Activated CD4-positive, alpha-beta T cell treated with anti-CD3 and anti-CD28 coated beads for 36 hours (primary cell): Measurements from ENCODE around the gene CDH4. TPM values are rescaled to one million over a fixed set of nuclear protein-coding genes. Genes with fewer than 3 reads are reported as not detected.

Source experiments
- ATAC-seq: fragments of 200-7000 bp; cut with Tn5 transposase; one replicate; pipeline ENCODE4 v1.10.0; 2021; ENCODE audit warnings: mild to moderate bottlenecking, moderate library complexity
- CTCF ChIA-PET: fragments of 350-600 bp; sonication (Branson Sonifier 250); formaldehyde crosslinking; loops from one replicate; lab custom pipeline; 2021; ENCODE audit warnings: antibody characterized with exemption; lab: Charles Lee
- POLR2A ChIA-PET: fragments of 350-600 bp; sonication (Branson Sonifier 250); formaldehyde crosslinking; loops from one replicate; lab custom pipeline; 2021; ENCODE audit warnings: antibody characterized with exemption, inconsistent platforms; lab: Charles Lee
- DNase-seq: peaks from one replicate; pipeline ENCODE4 v3.0.0-alpha.2; 2020
- H3K27ac Mint-ChIP-seq: one replicate; pipeline ENCODE4 v1.8.0; 2021; ENCODE audit warnings: mixed read lengths
- H3K27me3 Mint-ChIP-seq: one replicate; pipeline ENCODE4 v1.8.0; 2021; ENCODE audit warnings: mixed read lengths
- H3K36me3 Mint-ChIP-seq: one replicate; pipeline ENCODE4 v1.8.0; 2021; ENCODE audit warnings: low read depth, mixed read lengths
- H3K4me1 Mint-ChIP-seq: one replicate; pipeline ENCODE4 v1.8.0; 2021; ENCODE audit warnings: mixed read lengths
- H3K4me3 Mint-ChIP-seq: one replicate; pipeline ENCODE4 v1.8.0; 2021; ENCODE audit warnings: mild to moderate bottlenecking, moderate library complexity, mixed read lengths
- H3K9me3 Mint-ChIP-seq: one replicate; pipeline ENCODE4 v1.8.0; 2021; ENCODE audit warnings: low read depth, mixed read lengths
- intact Hi-C, 2 experiments: fragments of 100-400 bp; cut with DNase I in 1 of 2; cut with micrococcal nuclease in 1 of 2; formaldehyde crosslinking; loops; one replicate each; pipeline versions ENCODE4 v1.14.2 to v1.15.1; 2022 to 2024; cut with DNase I, micrococcal nuclease
- total RNA-seq, 2 experiments: library from RNA; stranded (reverse); gene quantifications; one replicate each; pipeline ENCODE4 v1.2.3, GENCODE V29; 2021

Gene CDH4
- total RNA-seq, 2 experiments from 2014 or later, result not detected

DNA sequence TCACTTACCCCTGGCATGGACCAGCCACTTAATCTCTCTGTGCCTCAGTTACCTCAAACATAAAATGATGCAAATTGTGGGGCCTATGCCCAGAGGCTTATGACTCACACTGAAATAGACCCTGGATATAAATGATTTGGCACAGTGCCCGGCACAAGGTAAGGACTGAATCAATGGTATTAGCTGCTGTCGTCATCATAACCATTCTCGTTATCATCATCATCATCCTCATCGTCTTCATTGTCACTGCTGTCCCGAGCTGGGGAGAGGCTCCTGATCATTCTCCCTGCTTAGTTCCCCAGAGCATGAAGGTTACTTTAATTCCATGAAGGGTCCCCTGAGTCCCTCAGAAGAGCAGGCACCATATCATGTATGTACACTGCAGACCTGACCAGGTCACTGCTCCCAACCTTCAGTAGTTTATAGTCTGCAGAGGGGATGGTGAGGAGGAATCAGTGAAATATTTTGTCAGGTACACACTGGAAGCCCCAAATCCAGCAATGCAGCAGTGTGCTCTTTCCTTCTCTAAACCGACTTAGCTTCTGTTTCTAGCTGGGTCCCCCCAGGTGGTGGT is 664.3 kb downstream of the CDH4 start:
- Mint-ChIP-seq H3K36me3 (no peaks in the 10 kb centered on the region), H3K9me3 (no peaks in the 10 kb centered on the region), H3K27ac (no peak overlapping the region), H3K4me3 (no peak overlapping the region), H3K27me3 (peaks cover 2% of the 10 kb centered on the region), H3K4me1 (no peaks in the 10 kb centered on the region)
- DNase-seq (no peak), ATAC-seq (no peak)
- POLR2A ChIA-PET, result no interaction called here
- intact Hi-C loops, result no loop called here
- CTCF ChIA-PET, result no interaction called here

DNA sequence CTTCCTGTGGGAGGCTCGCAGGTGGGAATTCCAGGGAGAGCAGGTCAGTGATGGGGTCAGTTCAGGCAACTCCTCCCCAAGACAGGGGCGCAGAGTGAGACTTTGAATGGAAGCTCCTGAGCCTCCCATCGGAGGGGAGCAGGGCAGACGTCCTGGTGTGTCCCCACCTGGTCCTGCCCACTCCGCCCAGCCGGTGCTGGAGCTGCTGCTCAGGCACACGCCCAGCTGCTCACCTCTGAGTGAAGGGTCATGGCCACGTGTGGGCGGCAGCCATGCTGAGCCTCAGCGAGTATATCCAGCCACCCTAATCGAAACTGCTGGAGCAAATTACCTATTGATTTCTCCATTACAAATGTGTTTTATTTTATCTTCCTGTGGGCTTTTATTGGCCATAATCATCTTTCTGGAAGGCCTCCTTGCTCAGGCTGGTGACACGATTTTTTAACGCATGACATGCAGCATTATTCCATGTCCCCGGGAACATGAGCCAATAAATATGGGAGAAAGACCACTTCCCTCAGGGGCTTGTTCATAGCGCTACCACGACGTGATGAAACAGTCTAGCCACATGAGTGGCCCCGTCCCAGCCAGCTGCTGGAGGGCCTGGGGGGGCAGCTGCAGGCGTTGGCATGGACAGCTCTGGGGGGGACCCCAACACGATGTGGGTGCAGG is 665.5 kb downstream of the CDH4 start:
- no peak overlapping the region for H3K4me3 Mint-ChIP-seq
- H3K27ac Mint-ChIP-seq, result no peak overlapping the region
- H3K27me3 Mint-ChIP-seq, result peaks cover 2% of the 10 kb centered on the region
- POLR2A ChIA-PET, result no interaction called here
- DNase-seq, result no peak
- H3K4me1 Mint-ChIP-seq, result no peaks in the 10 kb centered on the region
- intact Hi-C loops, result no loop called here
- no peaks in the 10 kb centered on the region for H3K36me3 Mint-ChIP-seq
- ATAC-seq, result no peak
- no peaks in the 10 kb centered on the region for H3K9me3 Mint-ChIP-seq
- CTCF ChIA-PET, result interaction anchor here (1.0 kb wide), 1 partner anchor 21 kb away, joined by 5 read pairs; no protein-coding TSS in a partner anchor

DNA sequence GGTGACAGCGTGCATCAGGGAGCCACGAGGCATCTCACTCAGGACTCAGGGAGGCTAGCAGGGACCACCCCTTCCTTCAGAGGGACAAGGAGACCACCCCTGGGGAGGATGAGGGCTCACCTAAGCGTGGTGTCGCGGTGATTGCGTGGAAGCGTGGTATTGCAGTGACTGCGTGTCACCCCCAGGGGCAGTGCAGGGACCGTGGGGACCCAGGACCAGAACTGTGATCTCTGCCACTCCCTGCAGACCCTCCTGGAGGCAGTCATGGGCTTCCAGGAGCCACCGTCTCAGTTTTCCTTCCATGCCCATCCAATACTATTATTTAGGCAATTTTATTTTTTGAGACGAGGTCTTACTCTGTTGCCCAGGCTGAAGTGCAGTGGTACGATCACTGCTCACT is 666.5 kb downstream of the CDH4 start:
- DNase-seq (no peak), ATAC-seq (no peak)
- no peaks in the 10 kb centered on the region for H3K36me3 Mint-ChIP-seq
- H3K9me3 Mint-ChIP-seq, result no peaks in the 10 kb centered on the region
- intact Hi-C loops, result no loop called here
- CTCF ChIA-PET, result no interaction called here
- H3K27ac Mint-ChIP-seq, result no peak overlapping the region
- H3K4me1 Mint-ChIP-seq, result no peaks in the 10 kb centered on the region
- POLR2A ChIA-PET, result no interaction called here
- peaks cover 2% of the 10 kb centered on the region for H3K27me3 Mint-ChIP-seq
- H3K4me3 Mint-ChIP-seq, result no peak overlapping the region

DNA sequence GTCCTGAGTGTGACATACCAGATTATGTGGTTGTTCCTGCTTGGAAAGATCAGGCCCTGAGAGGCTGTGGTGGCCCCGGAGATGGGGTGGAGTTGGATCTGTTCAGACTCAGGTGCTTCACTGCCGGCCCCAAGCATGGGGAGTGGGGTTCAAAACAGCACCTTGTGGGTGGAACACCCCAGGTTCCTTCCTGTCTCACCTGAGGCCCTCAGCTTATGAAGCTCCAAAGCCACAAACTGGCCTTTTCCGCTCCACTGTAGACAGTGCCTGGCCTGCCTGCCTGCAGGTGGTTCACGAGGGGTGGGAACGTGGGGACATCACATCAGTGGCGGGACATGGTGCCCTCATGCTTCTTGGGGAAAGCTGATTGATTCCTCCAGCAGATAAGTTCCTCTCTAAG is 667.2 kb downstream of the CDH4 start:
- Mint-ChIP-seq H3K4me1 (no peaks in the 10 kb centered on the region), H3K27me3 (peaks cover 2% of the 10 kb centered on the region), H3K4me3 (no peak overlapping the region), H3K36me3 (no peaks in the 10 kb centered on the region), H3K9me3 (no peaks in the 10 kb centered on the region), H3K27ac (no peak overlapping the region)
- no peak for DNase-seq
- intact Hi-C loops, result no loop called here
- CTCF ChIA-PET, result no interaction called here
- POLR2A ChIA-PET, result no interaction called here
- no peak for ATAC-seq

DNA sequence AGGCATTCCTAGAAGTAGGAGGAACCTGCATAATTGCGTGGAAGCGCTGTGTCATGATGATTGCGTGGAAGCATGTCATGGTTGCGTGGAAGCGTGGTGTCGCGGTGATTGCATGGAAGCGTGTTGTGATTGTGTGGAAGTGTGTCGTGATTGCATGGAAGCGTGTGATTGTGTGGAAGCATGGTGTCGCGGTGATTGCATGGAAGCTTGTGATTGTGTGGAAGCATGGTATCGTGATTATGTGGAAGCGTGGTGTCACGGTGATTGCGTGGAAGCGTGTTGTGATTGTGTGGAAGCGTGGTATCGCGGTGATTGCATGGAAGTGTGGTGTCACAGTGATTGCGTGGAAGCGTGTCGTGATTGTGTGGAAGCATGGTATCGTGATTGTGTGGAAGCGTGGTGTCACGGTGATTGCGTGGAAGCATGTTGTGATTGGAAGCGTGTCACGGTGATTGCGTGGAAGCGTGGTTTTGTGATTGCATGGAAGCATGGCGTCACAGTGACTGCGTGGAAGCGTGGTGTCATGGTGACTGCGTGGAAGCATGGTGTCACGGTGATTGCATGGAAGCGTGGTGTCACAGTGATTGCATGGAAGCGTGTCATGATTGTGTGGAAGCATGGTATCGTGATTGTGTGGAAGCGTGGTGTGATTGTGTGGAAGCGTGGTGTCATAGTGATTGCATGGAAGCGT is 667.8 kb downstream of the CDH4 start:
- Mint-ChIP-seq H3K9me3 (no peaks in the 10 kb centered on the region), H3K27ac (no peak overlapping the region), H3K36me3 (no peaks in the 10 kb centered on the region), H3K4me3 (no peak overlapping the region), H3K27me3 (peaks cover 2% of the 10 kb centered on the region), H3K4me1 (no peaks in the 10 kb centered on the region)
- intact Hi-C loops, result no loop called here
- POLR2A ChIA-PET, result no interaction called here
- DNase-seq, result no peak
- CTCF ChIA-PET, result no interaction called here
- ATAC-seq, result no peak

DNA sequence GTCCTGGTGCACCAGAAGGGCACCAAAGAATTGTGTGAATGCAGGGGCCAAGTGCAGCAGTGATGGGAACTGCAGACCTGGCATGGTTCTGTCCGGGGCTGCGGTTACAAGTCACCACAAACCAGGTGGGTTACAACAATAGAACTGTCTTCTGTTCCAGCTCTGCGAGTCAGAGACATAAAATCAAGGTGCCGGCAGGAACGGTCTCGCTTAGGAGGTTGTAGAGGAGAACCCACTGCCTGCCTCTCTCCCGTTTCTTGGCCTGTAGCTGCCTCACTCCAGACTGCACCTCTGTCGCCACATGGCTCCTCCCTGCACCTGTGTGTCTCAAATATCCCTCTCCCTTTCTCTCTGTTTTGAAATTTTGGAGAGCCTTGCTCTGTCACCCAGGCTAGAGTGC is 670.4 kb downstream of the CDH4 start:
- ATAC-seq (no peak), DNase-seq (no peak)
- CTCF ChIA-PET, result interaction anchor here (0.7 kb wide), 1 partner anchor 225 kb away, joined by 3 read pairs; no protein-coding TSS in a partner anchor
- Mint-ChIP-seq H3K36me3 (no peaks in the 10 kb centered on the region), H3K27me3 (no peaks in the 10 kb centered on the region), H3K27ac (no peak overlapping the region), H3K9me3 (no peaks in the 10 kb centered on the region), H3K4me3 (no peak overlapping the region), H3K4me1 (no peaks in the 10 kb centered on the region)
- intact Hi-C loops, result no loop called here
- POLR2A ChIA-PET, result no interaction called here

DNA sequence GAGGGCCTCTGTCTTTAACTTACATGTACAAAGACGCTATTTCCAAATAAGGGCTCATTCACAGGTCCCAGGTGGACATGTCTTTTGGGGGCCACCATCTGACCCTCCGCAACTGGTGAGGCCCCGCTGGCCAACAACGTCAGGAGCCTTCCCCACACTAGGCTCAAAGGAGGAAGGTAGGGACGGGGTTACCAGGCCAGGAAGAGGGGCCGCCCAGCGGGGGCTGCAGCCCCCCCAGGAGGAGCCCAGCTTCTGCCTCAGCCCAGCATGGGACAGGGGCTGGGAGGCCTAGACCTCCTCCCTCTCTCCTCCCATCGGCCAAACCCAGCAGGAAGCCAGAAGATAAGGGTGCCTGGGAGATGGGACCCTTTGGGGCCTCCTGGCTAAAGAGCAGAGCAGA is 670.9 kb downstream of the CDH4 start:
- H3K4me3 Mint-ChIP-seq, result no peak overlapping the region
- H3K9me3 Mint-ChIP-seq, result no peaks in the 10 kb centered on the region
- ChIA-PET CTCF (no interaction called here), POLR2A (no interaction called here)
- H3K27ac Mint-ChIP-seq, result no peak overlapping the region
- no peaks in the 10 kb centered on the region for H3K27me3 Mint-ChIP-seq
- no peaks in the 10 kb centered on the region for H3K36me3 Mint-ChIP-seq
- no peaks in the 10 kb centered on the region for H3K4me1 Mint-ChIP-seq
- intact Hi-C loops, result no loop called here
- ATAC-seq (no peak), DNase-seq (no peak)

DNA sequence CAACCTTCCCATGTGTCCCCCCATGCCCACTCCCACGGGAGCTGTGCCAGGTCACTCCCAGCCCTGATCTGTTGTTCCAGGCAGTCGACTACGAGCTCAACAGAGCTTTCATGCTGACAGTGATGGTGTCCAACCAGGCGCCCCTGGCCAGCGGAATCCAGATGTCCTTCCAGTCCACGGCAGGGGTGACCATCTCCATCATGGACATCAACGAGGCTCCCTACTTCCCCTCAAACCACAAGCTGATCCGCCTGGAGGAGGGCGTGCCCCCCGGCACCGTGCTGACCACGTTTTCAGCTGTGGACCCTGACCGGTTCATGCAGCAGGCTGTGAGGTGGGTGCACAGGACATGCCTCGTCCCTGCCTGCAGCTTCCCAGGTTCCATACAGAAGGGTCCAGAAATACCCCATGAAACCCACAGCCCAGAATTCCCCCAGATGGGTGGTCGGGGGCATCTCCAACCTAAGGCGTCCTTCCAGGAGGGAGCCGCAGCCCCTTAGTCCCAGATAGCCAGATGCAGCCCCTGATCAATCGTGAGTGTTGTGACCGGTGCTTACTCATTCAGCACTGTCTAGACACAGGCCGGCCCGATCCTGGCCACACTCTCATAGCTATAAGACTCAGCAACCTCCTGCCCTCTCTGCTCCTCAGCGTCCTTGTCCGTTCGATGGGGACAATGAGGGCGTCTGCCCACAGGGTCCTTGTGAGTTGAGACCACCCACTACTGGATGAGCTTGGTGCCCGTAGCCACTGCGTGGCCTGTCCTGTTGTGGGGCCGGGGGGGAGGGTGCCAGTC is 671.5 kb downstream of the CDH4 start:
- POLR2A ChIA-PET, result no interaction called here
- H3K4me1 Mint-ChIP-seq, result no peaks in the 10 kb centered on the region
- H3K27ac Mint-ChIP-seq, result no peak overlapping the region
- CTCF ChIA-PET, result interaction anchor here (0.7 kb wide), 1 partner anchor 1182 kb away, joined by 3 read pairs; no protein-coding TSS in a partner anchor
- no peaks in the 10 kb centered on the region for H3K9me3 Mint-ChIP-seq
- H3K36me3 Mint-ChIP-seq, result no peaks in the 10 kb centered on the region
- ATAC-seq (no peak), DNase-seq (no peak)
- H3K4me3 Mint-ChIP-seq, result no peak overlapping the region
- intact Hi-C loops, result no loop called here
- H3K27me3 Mint-ChIP-seq, result no peaks in the 10 kb centered on the region

DNA sequence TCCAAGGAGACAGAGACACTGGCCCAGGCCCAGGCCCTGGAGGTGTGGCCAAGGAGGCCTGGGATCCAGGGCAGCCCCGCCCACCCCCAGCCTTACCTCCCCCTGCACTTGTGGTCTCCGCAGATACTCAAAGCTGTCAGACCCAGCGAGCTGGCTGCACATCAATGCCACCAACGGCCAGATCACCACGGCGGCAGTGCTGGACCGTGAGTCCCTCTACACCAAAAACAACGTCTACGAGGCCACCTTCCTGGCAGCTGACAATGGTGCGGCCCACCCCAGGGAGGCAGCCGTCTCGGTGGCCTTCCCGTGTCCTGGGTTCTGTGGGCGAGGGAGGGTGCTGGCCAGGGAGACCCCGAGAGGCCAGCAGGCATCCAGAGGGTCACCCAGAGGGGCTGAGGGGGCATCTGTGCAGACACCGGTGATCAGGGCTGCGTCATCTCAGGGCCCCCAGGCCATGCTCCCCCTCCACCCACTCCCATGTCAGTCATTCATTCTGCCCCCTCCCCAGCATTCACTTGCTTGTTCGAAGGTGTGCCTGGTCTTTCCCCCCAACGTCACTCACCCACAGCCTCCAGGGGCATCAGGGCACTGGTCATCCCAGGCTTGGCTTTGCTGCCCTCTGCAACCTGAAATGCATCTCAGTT is 672.3 kb downstream of the CDH4 start:
- Mint-ChIP-seq H3K36me3 (no peaks in the 10 kb centered on the region), H3K4me1 (no peaks in the 10 kb centered on the region), H3K4me3 (no peak overlapping the region), H3K27ac (no peak overlapping the region), H3K27me3 (no peaks in the 10 kb centered on the region), H3K9me3 (no peaks in the 10 kb centered on the region)
- ChIA-PET CTCF (no interaction called here), POLR2A (no interaction called here)
- intact Hi-C loops, result no loop called here
- no peak for DNase-seq
- no peak for ATAC-seq

DNA sequence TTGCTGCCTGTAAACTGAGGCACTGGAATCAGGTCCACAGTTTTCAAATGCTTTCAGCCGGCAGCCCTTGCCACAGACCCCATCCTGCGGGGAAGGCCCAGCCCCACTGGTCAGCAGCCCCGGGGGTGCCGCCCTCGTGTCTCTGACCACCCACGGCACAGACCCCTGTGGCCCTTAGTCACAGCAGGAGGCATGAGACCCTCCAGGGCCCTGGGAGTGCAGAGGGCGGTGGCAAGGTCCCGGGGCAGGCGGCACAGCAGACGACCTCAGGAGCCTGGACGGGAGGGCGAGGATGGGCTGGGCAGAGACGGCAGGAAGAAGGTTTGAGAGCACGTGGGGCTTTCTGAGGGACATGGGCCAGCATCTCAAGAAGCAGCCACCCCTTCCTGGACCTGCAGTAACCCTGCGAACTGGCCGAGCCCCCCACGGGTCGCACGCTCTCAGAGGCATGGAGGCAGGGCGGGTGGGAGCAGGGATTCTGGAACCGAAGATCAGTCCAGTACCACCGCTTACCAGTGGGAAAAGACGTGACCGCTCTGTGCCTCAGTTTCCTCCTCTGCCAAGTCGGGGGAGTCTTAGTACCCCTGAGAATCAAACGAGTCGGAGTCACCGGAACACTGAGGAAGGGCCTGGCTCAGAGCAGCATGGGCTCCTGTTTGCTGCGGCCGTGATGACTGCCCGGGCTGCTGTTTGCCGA is 672.9 kb downstream of the CDH4 start:
- H3K4me3 Mint-ChIP-seq, result no peak overlapping the region
- POLR2A ChIA-PET, result no interaction called here
- intact Hi-C loops, result no loop called here
- no peaks in the 10 kb centered on the region for H3K27me3 Mint-ChIP-seq
- CTCF ChIA-PET, result no interaction called here
- no peaks in the 10 kb centered on the region for H3K9me3 Mint-ChIP-seq
- no peak for ATAC-seq
- no peak overlapping the region for H3K27ac Mint-ChIP-seq
- DNase-seq, result no peak
- H3K4me1 Mint-ChIP-seq, result no peaks in the 10 kb centered on the region
- H3K36me3 Mint-ChIP-seq, result no peaks in the 10 kb centered on the region
